ENCODE measurements around the gene PLXDC1.

DNA sequence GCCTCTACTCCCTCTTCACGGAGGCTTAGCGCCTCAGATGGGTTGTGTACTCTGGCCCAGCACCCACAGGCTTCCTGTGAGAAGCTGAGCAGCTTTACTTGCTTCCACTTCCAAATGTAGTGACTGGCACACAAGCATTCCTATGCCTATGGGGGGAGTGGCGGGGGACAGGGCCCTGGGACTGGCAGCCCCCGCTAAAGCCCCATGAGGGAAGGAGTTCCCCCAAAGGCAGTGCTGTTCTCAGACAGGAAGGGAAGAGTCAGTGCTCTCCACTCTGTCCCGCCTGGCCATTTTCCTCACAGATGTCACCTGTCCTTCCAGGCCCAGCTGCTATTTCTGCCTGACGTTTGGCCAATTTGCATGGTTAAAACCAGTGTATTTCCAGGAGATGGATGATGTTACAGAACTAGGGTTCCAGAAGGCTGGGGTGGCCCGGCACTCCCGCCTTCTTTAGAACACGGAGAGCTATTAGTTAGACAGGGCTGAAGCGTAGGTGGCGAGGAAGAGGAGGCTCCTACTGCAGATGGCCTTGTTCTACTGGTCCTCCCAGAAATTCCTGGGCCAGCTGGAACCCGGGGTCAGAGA is 100.3 kb downstream of the PLXDC1 start:
- TF ChIP-seq, protein P1, sequence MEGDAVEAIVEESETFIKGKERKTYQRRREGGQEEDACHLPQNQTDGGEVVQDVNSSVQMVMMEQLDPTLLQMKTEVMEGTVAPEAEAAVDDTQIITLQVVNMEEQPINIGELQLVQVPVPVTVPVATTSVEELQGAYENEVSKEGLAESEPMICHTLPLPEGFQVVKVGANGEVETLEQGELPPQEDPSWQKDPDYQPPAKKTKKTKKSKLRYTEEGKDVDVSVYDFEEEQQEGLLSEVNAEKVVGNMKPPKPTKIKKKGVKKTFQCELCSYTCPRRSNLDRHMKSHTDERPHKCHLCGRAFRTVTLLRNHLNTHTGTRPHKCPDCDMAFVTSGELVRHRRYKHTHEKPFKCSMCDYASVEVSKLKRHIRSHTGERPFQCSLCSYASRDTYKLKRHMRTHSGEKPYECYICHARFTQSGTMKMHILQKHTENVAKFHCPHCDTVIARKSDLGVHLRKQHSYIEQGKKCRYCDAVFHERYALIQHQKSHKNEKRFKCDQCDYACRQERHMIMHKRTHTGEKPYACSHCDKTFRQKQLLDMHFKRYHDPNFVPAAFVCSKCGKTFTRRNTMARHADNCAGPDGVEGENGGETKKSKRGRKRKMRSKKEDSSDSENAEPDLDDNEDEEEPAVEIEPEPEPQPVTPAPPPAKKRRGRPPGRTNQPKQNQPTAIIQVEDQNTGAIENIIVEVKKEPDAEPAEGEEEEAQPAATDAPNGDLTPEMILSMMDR (tag by site-specific recombination; IDR thresholded peaks at IDR 0.05) = no peak
- TF ChIP-seq ZNF324 (tag by site-specific recombination; IDR thresholded peaks at IDR 0.05) (no peak), ZNF777 (tag by site-specific recombination; IDR thresholded peaks at IDR 0.05; ENCODE audit: borderline replicate concordance) (no peak), SCRT2 (tag by site-specific recombination; IDR thresholded peaks at IDR 0.05) (no peak), BCL11A (tag by site-specific recombination; IDR thresholded peaks at IDR 0.05; ENCODE audit: low read depth) (no peak), ZBTB8A (tag by site-specific recombination; IDR thresholded peaks at IDR 0.05) (no peak), ZNF433 (tag by site-specific recombination; IDR thresholded peaks at IDR 0.05; ENCODE audit: low read depth) (no peak), YY1 (tag by site-specific recombination; IDR thresholded peaks at IDR 0.05) (no peak), ZNF138 (tag by site-specific recombination; IDR thresholded peaks at IDR 0.05; ENCODE audit: borderline replicate concordance) (no peak)
- TF ChIP-seq, protein P2, sequence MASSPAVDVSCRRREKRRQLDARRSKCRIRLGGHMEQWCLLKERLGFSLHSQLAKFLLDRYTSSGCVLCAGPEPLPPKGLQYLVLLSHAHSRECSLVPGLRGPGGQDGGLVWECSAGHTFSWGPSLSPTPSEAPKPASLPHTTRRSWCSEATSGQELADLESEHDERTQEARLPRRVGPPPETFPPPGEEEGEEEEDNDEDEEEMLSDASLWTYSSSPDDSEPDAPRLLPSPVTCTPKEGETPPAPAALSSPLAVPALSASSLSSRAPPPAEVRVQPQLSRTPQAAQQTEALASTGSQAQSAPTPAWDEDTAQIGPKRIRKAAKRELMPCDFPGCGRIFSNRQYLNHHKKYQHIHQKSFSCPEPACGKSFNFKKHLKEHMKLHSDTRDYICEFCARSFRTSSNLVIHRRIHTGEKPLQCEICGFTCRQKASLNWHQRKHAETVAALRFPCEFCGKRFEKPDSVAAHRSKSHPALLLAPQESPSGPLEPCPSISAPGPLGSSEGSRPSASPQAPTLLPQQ (tag by site-specific recombination; IDR thresholded peaks at IDR 0.05) = no peak
- TF ChIP-seq, protein P3, sequence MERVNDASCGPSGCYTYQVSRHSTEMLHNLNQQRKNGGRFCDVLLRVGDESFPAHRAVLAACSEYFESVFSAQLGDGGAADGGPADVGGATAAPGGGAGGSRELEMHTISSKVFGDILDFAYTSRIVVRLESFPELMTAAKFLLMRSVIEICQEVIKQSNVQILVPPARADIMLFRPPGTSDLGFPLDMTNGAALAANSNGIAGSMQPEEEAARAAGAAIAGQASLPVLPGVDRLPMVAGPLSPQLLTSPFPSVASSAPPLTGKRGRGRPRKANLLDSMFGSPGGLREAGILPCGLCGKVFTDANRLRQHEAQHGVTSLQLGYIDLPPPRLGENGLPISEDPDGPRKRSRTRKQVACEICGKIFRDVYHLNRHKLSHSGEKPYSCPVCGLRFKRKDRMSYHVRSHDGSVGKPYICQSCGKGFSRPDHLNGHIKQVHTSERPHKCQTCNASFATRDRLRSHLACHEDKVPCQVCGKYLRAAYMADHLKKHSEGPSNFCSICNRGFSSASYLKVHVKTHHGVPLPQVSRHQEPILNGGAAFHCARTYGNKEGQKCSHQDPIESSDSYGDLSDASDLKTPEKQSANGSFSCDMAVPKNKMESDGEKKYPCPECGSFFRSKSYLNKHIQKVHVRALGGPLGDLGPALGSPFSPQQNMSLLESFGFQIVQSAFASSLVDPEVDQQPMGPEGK (tag by site-specific recombination; IDR thresholded peaks at IDR 0.05) = no peak
- TF ChIP-seq, protein P4, sequence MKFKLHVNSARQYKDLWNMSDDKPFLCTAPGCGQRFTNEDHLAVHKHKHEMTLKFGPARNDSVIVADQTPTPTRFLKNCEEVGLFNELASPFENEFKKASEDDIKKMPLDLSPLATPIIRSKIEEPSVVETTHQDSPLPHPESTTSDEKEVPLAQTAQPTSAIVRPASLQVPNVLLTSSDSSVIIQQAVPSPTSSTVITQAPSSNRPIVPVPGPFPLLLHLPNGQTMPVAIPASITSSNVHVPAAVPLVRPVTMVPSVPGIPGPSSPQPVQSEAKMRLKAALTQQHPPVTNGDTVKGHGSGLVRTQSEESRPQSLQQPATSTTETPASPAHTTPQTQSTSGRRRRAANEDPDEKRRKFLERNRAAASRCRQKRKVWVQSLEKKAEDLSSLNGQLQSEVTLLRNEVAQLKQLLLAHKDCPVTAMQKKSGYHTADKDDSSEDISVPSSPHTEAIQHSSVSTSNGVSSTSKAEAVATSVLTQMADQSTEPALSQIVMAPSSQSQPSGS (tag by site-specific recombination; IDR thresholded peaks at IDR 0.05; ENCODE audit: low read depth) = no peak
- TF ChIP-seq, protein P5, sequence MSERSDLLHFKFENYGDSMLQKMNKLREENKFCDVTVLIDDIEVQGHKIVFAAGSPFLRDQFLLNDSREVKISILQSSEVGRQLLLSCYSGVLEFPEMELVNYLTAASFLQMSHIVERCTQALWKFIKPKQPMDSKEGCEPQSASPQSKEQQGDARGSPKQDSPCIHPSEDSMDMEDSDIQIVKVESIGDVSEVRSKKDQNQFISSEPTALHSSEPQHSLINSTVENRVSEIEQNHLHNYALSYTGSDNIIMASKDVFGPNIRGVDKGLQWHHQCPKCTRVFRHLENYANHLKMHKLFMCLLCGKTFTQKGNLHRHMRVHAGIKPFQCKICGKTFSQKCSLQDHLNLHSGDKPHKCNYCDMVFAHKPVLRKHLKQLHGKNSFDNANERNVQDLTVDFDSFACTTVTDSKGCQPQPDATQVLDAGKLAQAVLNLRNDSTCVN (tag by site-specific recombination; optimal IDR thresholded peaks at IDR 0.05) = no peak
